HG03097 (cell line): Measurements from ENCODE around the gene KCNMA1.
"Not testable (repeated sequence)": the region's sequence is repeated elsewhere in the genome, so short reads cannot be mapped to it uniquely, and the experiment has no call there.

Experiments
- ATAC-seq: cut with Tn5 transposase; IDR thresholded peaks from one replicate; pipeline ENCODE4 v1.9.1; 2021; ENCODE audit not compliant: unreplicated experiment, low FRiP score

Gene KCNMA1

DNA sequence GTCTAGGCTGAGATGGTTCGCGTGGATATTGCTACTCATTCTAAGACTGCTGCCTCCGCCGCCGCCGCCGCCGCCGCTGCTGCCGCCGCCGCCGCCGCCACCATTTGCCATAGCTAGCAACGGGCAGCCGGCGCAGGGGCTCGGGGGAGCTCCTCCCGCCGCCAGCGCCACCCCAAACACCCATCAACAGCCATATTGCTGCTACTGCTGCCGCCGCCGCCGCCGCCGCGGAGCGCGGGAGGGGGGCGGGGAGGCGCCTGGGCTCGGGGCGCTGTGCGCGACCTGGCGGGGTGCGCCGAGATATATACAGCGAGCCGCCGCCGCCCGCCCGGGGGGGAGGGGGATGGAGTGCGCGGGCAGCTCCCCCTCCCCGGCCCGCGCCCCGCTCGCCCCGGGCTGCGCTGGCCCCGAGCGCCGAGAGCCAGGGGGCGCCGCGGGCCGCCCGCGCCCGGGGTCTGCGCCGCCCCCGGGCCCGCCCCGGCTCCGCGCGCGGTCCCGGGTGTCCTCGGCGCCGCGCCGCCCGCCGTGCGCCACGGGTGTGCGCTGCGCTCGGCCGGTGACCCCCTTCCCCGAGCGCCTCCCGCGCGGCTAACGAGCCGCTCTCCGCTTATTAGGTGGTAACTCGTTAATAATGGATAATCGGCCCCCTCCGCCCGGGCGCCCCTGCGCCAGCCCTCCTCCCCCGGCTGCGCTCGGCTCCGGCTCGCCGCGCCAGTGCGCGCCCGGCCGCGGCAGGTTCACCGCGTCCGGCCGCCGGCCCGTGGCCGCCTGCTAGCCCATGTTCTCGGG is at the start of gene KCNMA1:
TSS of gene KCNMA1 (minus strand) at position 277 of the 789 bp plus-strand sequence.
- ATAC-seq, result no peak

DNA sequence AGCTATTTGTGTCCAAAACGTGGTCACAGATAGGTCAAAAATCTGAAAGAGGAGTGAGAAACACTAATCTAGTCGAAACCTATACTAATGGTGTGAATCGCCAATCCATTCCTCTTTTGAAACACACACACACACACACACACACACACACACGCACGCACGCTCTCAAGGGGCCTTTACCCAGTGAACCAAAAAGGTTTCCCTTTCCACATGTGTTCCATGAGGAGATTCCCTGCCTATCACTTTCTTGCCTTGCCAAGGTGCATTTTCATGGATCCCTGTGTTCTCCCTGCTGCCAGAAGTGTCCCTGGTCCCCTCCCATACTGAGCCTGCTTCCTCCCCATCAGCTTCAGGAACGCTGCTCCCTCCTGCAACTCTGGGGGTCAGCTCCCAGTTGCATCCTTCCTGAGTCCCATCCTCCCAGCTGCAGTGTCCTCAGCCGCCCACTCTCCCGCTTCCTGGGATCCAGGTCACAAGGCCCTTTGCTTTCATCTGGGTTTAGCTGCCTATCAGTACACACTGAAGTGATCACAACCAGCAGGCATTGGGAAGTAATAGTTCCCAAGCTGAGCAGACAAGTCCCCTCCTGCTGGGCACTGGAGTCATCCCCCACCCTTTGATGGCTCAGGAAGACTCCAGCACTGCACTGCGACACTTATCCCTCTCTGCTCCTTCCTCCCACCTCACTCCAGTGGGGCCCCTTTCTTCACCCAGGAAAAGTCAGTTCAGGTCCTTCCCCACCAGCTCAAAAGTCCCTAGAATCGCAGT is 49.2 kb upstream of the KCNMA1 start:
- no peak for ATAC-seq

DNA sequence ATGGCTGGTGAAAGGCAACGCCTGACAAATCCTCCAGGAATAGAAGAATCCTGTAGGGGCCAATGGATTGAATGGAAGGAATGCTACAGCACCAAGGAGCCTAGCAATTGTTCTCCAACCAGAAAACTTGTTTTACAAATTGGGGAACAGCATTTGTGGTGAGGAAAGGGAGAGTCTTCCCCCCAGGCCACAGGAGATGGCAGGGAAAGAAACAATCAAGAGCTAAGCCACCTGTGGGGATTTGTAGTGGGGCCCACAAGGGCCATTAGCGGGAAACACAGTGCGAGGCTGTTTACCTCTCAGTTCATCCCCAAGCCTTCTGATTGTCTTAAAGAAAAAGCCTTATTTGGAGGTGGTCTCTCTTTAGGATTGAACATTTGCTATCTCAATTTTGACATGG is 48.5 kb upstream of the KCNMA1 start:
- ATAC-seq, result no peak

DNA sequence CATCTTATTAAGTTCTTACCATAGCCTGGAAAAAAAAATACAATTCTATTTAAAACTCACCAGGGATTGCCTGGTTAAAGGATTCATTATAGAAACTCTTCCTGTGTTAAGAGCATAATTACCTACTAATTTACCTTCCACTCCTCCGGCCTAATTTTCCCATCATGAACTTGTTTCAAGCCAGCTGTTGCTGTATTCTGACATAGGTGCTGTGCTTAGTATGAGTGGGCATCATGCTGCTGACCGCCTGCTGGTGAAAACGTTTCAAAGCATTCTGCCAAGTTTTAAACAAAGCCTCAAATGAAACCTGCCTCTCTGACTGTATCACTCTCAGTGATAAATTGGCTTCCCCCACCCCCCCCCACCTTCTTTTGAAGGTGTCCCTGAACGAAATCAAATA is 47.8 kb upstream of the KCNMA1 start:
- no peak for ATAC-seq

DNA sequence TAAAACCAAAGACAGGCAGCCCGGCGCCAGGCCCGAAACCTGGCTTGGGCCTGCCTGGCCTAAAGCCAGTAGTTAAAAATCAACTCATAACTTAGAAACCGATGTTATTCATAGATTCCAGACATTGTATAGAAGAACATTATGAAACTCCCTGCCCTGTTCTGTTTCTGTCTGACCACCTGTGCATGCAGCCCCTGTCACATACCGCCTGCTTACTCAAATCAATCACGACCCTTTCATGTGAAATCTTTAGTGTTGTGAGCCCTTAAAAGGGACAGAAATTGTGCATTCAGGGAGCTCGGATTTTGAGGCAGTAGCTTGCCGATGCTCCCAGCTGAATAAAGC is 45.5 kb upstream of the KCNMA1 start:
- not testable (repeated sequence) for ATAC-seq

DNA sequence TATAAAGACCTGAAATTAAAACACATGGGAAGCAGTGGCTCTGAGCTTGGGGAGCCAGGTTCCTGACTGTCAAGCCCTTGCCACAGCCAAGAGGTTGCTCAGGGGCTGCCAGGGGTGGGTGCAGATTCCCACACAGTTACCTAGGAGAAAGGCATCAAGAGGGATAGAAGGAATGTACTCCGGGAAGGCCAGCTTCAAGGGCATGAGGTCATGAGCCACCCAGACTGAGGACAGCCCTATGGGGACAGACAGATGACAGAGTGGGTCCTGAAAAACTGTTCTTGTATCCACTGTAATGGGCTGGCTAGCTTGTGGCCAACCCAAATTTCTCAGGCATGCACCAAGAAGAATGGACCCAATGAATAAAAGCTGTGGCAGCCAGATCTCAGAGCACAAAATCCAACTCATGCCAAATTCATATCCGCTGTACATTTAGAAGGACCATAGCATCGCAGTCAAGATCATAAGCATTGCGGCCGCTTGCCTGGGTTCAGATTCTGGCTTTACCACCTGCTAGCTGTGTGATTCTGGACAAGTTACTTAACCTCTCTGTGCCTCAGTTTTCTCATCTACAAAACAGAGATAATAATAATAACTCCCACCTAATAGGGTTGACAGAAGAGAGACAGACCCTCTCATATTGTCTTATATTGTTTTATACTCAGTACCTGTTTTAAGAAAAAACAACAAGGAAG is 44.9 kb upstream of the KCNMA1 start:
- no peak for ATAC-seq

DNA sequence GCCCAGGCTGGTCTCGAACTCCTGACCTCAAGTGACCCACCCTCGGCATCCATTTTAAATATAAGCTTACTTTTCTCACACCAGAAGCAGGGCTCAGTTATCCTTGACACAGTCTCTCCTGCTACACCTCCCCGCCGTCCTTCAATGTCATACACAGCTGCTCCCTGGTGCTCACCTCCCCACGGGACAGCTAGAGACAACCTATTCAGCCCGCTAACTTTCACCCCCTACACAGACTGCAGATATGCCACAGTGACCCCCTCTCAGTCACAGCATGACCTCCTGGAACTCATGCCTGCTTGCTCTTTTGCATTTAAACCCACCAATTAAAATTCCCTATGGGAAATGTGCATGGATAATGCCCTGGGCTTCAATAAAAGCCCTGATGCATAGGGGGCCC is 44.2 kb upstream of the KCNMA1 start:
- no peak for ATAC-seq

DNA sequence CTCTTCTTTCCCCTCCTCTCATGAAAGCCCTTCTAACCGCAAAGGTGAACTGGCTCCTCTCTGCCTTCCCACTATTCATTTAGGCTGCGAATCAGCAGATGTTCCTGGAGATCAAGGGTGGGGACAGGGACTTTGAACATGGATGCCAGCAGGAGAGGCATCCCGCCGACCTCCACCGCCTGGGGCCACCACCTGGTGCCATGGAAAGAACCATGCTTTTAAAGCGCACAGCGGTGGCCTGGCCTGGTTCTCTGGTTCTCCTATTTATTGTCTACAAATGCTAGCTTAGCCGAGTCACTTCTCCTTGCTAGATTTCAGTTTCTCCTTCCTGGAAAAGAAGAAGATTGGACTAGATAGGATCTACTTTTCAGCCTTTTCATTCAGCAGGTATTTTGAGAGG is 43.2 kb upstream of the KCNMA1 start:
- ATAC-seq, result no peak

DNA sequence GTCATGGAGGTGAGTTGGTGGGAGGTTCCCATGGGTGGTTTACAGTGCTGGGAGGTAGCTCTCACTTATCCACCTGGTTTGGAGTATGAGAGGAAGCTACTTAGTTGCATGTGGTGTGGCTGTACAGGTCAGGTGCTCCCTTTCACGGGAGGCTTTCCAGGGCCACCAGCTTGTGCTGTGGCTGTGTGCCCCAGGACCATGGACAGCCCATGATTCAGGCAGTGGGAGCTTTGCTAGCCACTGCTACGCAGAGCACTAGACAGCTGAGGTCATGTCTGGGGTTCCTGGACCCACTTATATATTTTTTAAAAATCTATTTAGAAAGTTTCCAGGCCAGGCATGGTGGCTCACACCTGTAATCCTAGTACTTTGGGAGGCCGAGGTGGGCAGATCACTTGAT is 42.5 kb upstream of the KCNMA1 start:
- no peak for ATAC-seq

DNA sequence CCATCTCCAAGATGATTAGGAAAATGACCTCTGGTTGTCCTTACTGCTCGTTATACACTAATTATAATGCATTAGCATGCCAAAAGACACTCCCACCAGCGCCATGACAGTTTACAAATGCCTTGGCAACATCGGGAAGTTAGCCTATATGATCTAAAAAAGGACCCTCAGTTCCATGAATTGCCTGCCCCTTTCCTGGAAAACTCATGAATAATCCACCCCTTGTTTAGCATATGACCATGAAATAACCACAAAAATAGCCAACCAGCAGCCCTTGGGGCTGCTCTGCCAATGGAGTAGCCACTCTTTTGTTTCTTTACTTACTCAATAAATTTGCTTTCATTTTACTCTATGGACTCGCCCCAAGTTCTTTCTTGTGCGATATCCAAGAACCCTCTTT is 41.6 kb upstream of the KCNMA1 start:
- ATAC-seq, result no peak

DNA sequence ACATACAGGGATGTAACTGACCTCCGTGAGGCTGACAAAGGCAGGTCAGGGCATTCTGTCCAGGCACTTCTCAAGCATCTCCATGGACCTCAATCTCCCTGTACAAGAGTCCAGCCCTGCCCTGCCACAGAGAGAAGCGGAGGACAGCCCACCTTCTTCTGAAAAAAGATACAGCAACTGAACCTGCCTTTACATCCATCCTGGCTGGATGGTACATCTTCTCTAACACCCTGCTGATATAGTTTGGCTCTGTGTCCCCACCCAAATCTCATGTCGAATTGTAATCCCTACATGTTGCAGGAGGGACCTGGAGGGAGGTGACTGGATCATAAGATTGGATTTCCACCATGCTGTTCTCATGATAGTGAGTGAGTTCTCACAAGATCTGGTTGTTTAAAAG is 40.5 kb upstream of the KCNMA1 start:
- ATAC-seq, result no peak

DNA sequence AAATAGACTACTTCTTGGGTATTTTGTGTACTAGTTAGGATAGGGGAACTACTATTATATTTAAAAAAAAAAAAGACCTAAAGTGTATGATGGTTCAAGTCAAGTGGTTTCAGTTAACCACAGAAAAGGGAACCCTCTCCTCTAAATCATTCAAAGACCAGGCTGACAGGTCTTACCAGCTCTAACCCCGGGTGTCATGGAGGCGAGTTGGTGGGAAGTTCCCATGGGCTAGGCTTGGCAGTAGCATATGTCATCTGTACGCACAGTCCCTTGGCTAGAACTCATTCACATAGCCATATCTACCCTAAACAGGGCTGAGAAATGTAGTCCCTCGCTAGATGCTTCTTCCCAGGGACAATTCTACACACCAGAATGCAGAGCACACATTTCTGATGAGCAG is 37.7 kb upstream of the KCNMA1 start:
- no peak for ATAC-seq

DNA sequence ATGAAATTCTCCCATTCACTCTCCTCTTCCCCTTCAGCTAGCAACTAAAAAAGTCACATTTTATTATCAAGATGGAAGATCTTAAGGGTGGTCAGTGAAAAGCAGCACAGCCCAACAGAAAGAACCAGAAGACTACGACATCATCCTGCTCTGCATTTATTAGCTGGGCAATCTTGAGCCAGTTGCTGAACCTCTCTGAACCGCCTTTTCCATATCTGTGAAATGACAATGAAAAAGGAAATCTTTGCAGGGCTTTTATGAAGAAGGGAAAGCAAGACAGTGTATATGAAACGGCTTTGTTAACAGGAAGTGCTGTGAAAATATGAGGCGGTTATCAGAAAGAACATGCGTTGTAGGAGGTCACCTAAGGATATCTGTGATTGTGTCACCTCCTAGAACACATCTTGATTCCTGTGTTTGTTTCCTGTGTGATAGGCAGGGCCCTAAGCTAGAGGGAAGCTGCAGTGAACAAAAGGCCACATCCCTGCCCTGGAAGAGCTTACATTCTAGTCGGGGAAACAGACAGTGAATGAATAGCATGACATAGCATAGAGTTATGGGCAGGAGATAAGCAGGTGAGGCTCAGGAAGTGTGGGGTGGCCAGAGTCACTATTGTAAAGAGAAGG is 36.0 kb upstream of the KCNMA1 start:
- ATAC-seq, result no peak

DNA sequence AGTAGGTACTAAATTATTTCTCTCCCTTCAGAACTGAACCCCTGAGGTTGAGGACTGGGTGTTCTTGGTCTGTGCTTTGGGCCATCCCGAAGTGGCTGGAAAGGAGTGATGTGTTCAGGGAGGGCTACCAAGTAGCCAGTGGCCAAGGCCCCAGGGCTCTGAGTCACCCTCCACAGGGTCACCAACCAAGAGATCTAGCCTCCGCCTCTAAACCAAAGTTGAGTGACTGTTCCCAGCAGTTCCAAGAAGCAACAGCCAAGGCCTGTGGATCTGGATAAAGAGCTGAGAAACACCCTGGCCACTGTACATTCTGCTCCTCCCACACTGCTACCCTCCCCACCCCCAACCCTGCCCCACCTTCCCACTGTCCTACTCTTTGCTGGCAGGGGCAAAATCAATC is 35.5 kb upstream of the KCNMA1 start:
- ATAC-seq, result no peak

DNA sequence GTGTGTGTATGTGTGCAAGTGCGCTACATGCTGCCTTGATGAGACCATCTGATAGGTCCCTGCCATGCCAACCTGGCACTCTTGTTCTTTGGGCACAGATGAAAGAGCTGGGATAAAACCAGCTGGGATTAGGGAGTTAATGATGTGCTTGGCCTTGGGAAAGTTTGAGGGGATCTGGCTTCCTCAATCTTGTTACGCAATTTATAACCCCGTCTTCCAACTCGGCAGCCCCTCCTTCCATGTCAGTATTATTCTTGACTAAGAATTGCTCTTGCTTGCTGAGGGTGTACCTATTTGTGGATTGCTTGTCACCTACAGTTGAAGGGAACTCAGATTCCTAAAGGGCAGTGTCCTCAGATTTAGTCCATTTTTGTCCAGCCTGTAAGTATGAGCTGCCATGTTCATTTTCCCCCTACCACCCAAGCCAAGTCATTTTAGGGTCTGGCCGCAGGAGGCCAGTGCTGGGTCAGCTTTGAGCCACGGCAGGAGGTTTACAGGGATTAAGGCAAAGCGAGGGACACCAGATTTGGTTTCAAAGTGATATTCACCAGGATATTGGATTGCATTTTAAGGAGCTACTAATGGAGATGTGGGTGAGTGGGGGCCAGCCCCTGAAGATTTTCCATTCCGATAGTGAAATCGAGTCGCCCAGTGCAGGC is 34.1 kb upstream of the KCNMA1 start:
- ATAC-seq, result no peak

DNA sequence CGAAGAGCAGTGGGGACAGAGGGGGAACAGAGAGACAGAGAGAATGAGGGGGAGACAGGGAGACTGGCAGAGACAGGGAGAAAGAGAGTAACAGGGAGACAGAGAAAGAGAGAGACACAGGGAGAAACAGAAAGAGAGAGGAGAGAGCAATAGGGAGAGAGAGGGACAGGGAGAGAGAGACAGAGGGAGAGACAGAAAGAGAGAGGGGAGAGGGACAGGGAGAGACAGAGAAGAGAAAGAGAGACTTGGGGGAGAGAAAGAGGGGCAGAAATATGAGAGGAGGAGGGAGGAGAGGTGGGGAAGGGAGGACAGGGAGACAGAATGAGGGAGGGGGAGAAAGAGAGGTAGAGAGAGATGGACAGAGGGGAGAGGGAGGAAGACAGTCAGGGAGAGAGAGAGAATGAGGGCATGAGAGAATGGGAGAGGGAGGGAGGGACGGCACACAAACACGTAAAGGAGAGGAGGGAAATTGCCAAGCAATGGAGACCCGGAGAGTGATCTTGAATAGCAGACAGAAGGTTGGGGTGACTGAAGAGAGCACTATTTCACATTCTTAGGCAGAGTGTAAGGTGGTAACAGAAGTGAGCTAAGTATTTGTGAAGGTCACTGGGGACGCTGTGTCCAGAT is 33.3 kb upstream of the KCNMA1 start:
- no peak for ATAC-seq

DNA sequence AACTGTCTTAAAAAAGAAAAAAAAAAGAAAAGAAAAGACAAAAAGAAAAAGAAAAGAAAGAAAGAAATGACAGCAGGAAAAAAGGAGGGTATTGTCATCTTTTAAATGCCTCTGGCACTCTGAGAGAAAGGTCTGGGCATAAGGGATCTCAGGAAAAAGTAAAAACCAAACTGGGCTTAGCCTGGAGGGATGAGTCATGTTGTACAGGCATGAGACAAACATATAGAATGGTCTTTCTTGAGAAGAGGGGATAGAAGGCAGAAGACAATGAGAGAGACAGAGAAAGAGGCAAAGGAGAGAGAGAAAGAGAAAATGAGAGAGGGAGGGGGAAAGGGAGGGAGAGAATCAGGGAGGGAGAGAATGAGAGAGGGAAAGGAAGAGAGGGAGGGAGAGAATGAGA is 32.3 kb upstream of the KCNMA1 start:
- ATAC-seq, result no peak

DNA sequence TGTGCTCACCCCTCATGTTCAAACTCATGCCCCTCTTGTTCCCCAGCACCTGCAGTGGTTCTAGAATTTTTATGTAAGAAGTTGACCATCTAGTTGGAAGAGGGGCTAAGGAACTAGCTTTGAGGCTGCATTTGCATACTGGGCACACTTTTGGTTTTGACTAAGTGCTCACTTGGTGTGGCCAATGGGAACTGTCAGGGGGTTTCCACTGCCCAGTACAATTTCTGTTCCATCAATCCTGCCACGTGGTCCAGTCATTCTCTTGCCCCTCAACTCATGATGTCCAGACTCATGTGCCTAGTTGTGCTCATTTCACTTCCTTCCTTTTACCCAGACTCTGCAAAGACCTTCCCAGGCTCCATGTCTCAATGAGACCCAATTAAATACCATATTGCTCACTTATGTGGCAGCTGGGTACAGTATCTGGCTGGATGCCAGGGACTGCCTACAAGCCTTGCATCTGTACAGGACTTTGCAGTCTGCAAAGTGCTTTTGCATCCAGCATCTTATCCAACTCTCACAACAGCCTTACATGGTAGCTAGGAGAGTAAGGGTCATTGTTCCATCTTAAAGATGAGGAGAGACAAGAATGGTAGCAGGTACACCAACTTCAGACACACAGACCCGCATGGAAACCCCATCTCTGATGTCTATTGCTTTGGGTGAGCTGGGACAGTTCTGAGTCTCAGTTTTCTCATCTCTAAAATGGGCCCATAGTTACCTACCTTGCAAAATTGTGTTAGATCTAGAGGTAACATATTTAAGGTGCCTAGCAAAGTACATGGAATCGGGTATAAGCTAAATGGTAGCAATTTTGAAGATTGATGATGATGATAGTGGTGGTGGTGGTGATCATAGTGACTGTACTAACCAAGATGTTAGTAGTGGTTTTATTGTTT is 30.1 kb upstream of the KCNMA1 start:
- ATAC-seq, result no peak

DNA sequence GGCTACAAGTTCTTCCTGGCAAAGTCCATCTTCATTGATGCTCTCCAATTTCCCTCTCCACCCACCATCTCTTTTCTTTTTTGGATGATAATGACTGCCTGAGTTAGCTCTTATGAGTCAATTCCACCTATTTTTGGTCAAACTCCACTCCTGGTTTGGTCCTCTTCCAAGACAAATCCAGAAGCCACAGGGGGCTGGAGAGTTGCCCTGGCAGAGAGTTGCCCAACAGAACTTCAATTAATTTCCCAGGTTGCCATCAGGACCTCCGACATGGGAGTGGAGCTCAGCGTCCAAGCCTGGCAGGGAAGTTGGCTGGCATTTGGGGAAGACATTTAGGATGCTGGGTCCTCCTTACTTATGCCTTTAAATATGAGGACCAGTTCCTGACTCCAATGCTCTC is 29.2 kb upstream of the KCNMA1 start:
- no peak for ATAC-seq
